22Rv1 (cell line): ENCODE data around the gene SERPINE2.

Experiments
- ZFX ChIP-seq: fragments of 450-650 bp; IDR thresholded peaks from 2 replicates; pipeline ENCODE4 v1.6.1; 2017; ENCODE audit warnings: antibody characterized with exemption, borderline replicate concordance
- TF ChIP-seq, protein P1 (sequence below): fragments of 450-650 bp; IDR thresholded peaks from 2 replicates; pipeline ENCODE4 v1.5.1; 2017; ENCODE audit warnings: mild to moderate bottlenecking

DNA sequence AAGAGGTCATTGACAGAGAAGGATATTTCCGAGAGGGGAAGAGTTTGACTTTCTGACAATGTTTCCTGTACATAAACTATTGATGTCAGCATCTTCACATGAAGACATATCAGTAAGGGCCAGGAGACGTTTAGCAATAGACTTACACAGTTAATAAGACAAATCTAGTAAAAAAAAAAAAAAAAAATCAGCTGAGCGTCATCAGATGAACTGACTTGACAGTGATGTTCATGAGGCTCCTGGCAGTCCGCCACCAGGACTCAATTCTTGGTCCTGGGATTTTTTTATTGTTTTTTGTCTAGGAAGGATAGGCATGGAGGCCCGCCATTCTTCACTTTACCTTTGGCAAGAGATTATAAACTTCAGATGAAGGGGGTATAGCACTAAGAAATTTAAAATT is 67.4 kb downstream of the SERPINE2 start:
- TF ChIP-seq, protein P1, sequence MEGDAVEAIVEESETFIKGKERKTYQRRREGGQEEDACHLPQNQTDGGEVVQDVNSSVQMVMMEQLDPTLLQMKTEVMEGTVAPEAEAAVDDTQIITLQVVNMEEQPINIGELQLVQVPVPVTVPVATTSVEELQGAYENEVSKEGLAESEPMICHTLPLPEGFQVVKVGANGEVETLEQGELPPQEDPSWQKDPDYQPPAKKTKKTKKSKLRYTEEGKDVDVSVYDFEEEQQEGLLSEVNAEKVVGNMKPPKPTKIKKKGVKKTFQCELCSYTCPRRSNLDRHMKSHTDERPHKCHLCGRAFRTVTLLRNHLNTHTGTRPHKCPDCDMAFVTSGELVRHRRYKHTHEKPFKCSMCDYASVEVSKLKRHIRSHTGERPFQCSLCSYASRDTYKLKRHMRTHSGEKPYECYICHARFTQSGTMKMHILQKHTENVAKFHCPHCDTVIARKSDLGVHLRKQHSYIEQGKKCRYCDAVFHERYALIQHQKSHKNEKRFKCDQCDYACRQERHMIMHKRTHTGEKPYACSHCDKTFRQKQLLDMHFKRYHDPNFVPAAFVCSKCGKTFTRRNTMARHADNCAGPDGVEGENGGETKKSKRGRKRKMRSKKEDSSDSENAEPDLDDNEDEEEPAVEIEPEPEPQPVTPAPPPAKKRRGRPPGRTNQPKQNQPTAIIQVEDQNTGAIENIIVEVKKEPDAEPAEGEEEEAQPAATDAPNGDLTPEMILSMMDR, result no peak
- no peak for TF ChIP-seq ZFX
